Spleen (tissue), 11 donors: Measurements from ENCODE around the gene DDX50. TPM values are rescaled to one million over a fixed set of nuclear protein-coding genes. Genes with fewer than 3 reads are reported as not detected.
A peak's percentile ranks its signal among the peaks of the same experiment; 100 is the strongest.

ENCODE experiments used
- DNase-seq: peaks from one replicate; pipeline ENCODE4 v3.0.0-alpha.2; 2020
- H3K27ac ChIP-seq, 8 donors: fragments of 200-600 bp; sonication (generic) in 7 of 8; 1 replicate in 4 of 8; 2 replicates in 4 of 8; pipeline versions ENCODE4 v1.5.0 to v1.8.0; 2016 to 2021; ENCODE audit warnings: inconsistent platforms in 4 of 8, mild to moderate bottlenecking in 4 of 8, moderate library complexity in 1 of 8
- H3K27me3 ChIP-seq, 7 donors: fragments of 200-600 bp; sonication (generic) in 6 of 7; replicated peaks in 1 of 7; 1 replicate in 4 of 7; 2 replicates in 3 of 7; pipeline versions ENCODE4 v1.5.0 to v1.8.0; 2016 to 2021; ENCODE audit warnings: inconsistent platforms in 3 of 7, mild to moderate bottlenecking in 1 of 7
- H3K36me3 ChIP-seq, 6 donors: fragments of 200-600 bp; sonication (generic) in 5 of 6; 1 replicate in 4 of 6; 2 replicates in 2 of 6; pipeline versions ENCODE4 v1.5.0 to v1.8.0; 2016 to 2021; ENCODE audit warnings: inconsistent platforms in 2 of 6
- H3K4me1 ChIP-seq, 6 donors: fragments of 200-600 bp; sonication (generic) in 5 of 6; 1 replicate in 3 of 6; 2 replicates in 3 of 6; pipeline versions ENCODE4 v1.5.0 to v1.8.0; 2016 to 2021; ENCODE audit warnings: inconsistent platforms in 3 of 6
- H3K4me3 ChIP-seq, 8 donors: fragments of 200-600 bp; sonication (generic) in 7 of 8; 1 replicate in 4 of 8; 2 replicates in 4 of 8; pipeline versions ENCODE4 v1.5.0 to v1.8.0; 2016 to 2021; ENCODE audit warnings: inconsistent platforms in 4 of 8, mild to moderate bottlenecking in 4 of 8, moderate library complexity in 2 of 8
- H3K9me3 ChIP-seq, 8 donors: fragments of 200-600 bp; sonication (generic) in 7 of 8; 1 replicate in 4 of 8; 2 replicates in 4 of 8; pipeline versions ENCODE4 v1.5.0 to v1.8.0; 2016 to 2021; ENCODE audit warnings: inconsistent platforms in 4 of 8
- CTCF ChIP-seq, 11 experiments: fragments of 200-600 bp in 7 of 11; fragments of 450-650 bp in 4 of 11; sonication (generic) in 4 of 11; IDR thresholded peaks in 8 of 11; conservative IDR thresholded peaks in 3 of 11; 1 replicate in 7 of 11; 2 replicates in 4 of 11; pipeline versions ENCODE4 v1.4.0 to v1.8.0; 2016 to 2021; ENCODE audit warnings: antibody characterized with exemption in 11 of 11, inconsistent platforms in 4 of 11, mild to moderate bottlenecking in 1 of 11
- POLR2A ChIP-seq, 3 donors: fragments of 450-650 bp; IDR thresholded peaks; one replicate each; pipeline ENCODE4 v1.5.1; 2017; ENCODE audit warnings: antibody characterized with exemption in 3 of 3, mild to moderate bottlenecking in 1 of 3
- POLR2AphosphoS5 ChIP-seq, 3 donors: sonication (generic); formaldehyde crosslinking; IDR thresholded peaks; one replicate each; pipeline ENCODE4 v1.5.1; 2017; ENCODE audit warnings: antibody characterized with exemption in 3 of 3
- WGBS, 5 donors: extraction: QIAGEN DNeasy Blood & Tissue Kit in 3 of 5; methylation state at CpG; one replicate each; pipeline versions ENCODE4 v1.1.5 to v1.1.7; 2013 to 2018; 5-methylcytosine and 5-hydroxymethylcytosine counted together
- intact Hi-C: fragments of 100-400 bp; cut with DNase I; formaldehyde crosslinking; loops from one replicate; pipeline ENCODE4 v1.15.0; 2023; ENCODE audit warnings: low total_unique reads
- polyA plus RNA-seq, 3 donors: library from polyadenylated mRNA; stranded (reverse); fragments of 200-250 nt; gene quantifications; one replicate each; pipeline ENCODE4 v1.2.1, GENCODE V29; 2013
- total RNA-seq, 7 donors: library from RNA; depleted of rRNA in 3 of 7; stranded (reverse); fragments of >200 nt in 3 of 7; fragmentation: NEBNext Ultra II Directional in 4 of 7; extraction: Animal tissue kit (Norgen Biotek cat#: 25700) in 4 of 7; gene quantifications; one replicate each; pipeline versions ENCODE4 v1.1.0 to v1.2.1, GENCODE V29; 2016 to 2021
- donor health status: healthy with polysubstance abuse.
- donor health status: DM: no; HTN: no; CAD: no; lungs with moderate emphysema.
- donor health status: DM: no; HTN: no; CAD: no.
- donor health status: Bipolar disorder and iron deficiency.
- donor health status: healthy.
- donor health status: DM: no; HTN: no; CAD: no.
- donor health status: DM: yes; HTN: yes; CAD: no.

The DDX50 gene
- total and polyA plus RNA-seq, 10 donors, result 19.2 to 33.6 (median 28.4) TPM

DNA sequence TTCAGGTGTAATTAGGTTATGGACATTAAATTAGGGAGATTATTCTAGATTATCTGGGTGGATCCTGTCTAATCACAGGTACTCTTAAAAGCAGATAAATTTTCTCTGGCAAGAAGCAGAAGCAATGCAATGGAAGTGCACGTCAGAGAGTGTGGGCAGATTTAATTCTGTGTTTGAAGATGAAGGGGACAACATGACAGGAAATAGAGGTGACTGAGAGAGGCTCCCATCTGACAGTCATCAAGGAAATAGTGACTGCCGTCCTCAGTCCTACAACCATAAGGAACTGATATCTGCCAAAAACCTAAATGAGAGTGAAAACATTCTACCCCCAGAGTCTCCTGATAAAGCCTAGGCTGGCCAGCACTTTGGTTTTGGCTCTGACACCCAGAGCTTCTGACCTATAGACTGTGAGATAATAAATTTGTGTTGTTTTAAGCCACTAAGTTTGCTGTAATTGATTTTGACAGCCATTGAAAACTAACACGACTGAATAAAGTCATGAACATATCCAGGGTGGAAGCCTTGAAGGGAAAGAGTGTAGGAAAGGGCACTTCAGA lies 30.5 kb upstream of the DDX50 start:
- H3K4me3 ChIP-seq, result no peak overlapping the region
- 46 to 61% (median 52%) methylated on average over 3 of the region's 3 CpGs for WGBS, 5 donors
- intact Hi-C loops, result no loop called here
- peak overlapping the region in 1 of 8 donors; percentile 45 for H3K27ac ChIP-seq
- TF ChIP-seq POLR2AphosphoS5 (IDR thresholded peaks at IDR 0.05), result no peak
- no peak for TF ChIP-seq POLR2A (IDR thresholded peaks at IDR 0.05)
- no peak for TF ChIP-seq CTCF (IDR thresholded peaks at IDR 0.05 in 8 of 11, conservative IDR thresholded peaks at IDR 0.05 in 3 of 11)
- peaks cover 0 to 9% (median 0%) of the 10 kb centered on the region in 8 donors for H3K9me3 ChIP-seq
- H3K36me3 ChIP-seq, result no peaks in the 10 kb centered on the region
- no peak for DNase-seq
- H3K4me1 ChIP-seq, result no peaks in the 10 kb centered on the region
- H3K27me3 ChIP-seq, result no peaks in the 10 kb centered on the region

DNA sequence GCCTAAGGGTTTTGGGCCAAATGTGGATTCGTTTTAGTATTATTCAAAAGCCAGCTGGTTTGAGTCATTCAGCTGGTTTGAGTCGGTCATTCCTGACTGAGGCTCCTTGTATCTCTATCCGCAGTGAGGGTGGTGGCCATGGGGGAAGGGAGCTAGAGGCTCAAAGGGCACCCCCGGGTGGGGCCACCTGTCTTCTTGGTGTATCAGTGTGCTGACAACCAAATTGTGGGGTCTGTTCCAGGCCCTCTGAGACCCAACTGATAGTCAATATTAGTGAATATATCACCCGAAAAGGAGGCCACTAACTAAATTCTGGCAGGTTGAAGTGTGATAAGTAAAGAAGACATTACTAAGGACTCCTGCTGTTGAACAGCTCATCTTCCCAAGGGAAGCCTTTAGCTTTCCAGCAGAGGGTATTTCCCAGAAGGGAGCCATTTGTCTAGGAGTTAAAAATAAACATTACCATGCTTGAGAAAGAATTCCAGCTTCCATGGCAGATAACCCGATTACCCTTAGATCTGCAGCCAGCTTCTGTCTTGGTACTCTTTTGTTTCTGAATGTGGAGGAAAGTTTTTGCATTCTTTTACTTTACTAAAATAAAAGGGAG lies 29.9 kb upstream of the DDX50 start:
- 60 to 73% (median 70%) methylated on average over 6 of the region's 6 CpGs for WGBS, 5 donors
- DNase-seq, result no peak
- H3K4me3 ChIP-seq, result no peak overlapping the region

DNA sequence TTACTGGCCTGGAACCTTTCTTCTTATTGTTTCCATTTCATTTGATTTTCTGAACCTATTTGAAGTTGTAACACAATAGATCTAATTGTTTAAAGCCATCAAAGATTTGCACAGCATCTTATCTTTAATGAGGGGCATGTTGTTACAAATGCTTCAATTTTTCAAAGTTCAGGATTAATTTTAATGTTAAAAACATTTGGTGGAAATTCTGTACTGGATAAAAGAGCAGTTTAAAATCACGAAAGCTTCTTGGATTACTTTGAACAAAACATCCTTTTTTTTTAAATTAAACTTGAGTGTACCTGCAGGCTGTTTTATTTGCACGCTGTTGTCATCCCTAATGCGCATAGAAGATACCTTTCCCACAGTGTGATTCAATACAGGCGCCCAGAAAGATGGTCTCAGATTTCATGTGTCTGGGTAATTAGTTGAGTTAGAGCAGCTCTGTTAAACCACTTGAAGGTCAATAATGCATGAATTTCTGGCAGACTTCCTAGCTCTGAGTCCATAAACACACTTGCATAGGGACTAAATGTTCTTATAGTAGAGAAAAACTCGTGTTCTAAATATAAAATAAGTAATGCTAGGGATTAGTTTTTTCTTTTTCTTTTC lies 29.3 kb upstream of the DDX50 start:
- Histone ChIP-seq H3K27me3 (no peaks in the 10 kb centered on the region), H3K9me3 (peaks cover 0 to 9% (median 0%) of the 10 kb centered on the region in 8 donors), H3K4me1 (no peaks in the 10 kb centered on the region), H3K27ac (peak overlapping the region in 3 of 8 donors; percentile 13 to 45 (median 28)), H3K4me3 (no peak overlapping the region), H3K36me3 (no peaks in the 10 kb centered on the region)
- WGBS, 5 donors, result 69 to 81% (median 76%) methylated on average over 5 of the region's 5 CpGs
- intact Hi-C loops, result no loop called here
- TF ChIP-seq CTCF (IDR thresholded peaks at IDR 0.05 in 8 of 11, conservative IDR thresholded peaks at IDR 0.05 in 3 of 11), result no peak
- TF ChIP-seq POLR2AphosphoS5 (IDR thresholded peaks at IDR 0.05), result no peak
- no peak for TF ChIP-seq POLR2A (IDR thresholded peaks at IDR 0.05)
- DNase-seq, result no peak

More for the DNA sequence above, 29.9 kb upstream of the DDX50 start:
- Histone ChIP-seq H3K4me1 (no peaks in the 10 kb centered on the region), H3K36me3 (no peaks in the 10 kb centered on the region), H3K27me3 (no peaks in the 10 kb centered on the region), H3K27ac (peak overlapping the region in 3 of 8 donors; percentile 13 to 45 (median 28)), H3K9me3 (peaks cover 0 to 9% (median 0%) of the 10 kb centered on the region in 8 donors)
- intact Hi-C loops, result no loop called here
- no peak for TF ChIP-seq POLR2A (IDR thresholded peaks at IDR 0.05)
- no peak for TF ChIP-seq CTCF (IDR thresholded peaks at IDR 0.05 in 8 of 11, conservative IDR thresholded peaks at IDR 0.05 in 3 of 11)
- TF ChIP-seq POLR2AphosphoS5 (IDR thresholded peaks at IDR 0.05), result no peak
